Measurements from ENCODE around the gene AUTS2.

DNA sequence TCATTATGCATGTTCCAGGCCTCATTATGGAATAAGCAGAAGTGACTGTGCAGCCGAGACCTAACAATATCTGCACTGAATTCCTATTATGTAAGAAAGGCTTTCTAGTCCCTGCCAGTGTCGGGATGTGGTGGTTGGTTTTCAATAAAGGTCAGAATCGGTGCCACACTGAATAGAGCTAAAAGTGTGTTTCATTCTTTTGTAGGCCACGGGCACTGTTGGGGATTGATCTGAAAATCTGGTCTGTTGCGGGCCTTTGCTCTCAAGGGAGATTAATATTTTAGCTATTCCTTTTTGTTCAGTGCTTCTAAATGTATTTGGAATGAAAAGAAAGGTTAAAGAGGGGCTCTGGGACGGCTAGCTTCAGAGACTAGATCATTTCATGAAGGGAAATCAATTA lies 974.3 kb downstream of the AUTS2 start:
- TF ChIP-seq POLR2A (IDR thresholded peaks at IDR 0.05) (no peak), CTCF (IDR thresholded peaks at IDR 0.05) (no peak)

Data from thyroid gland (tissue), 4 donors.